H1 (cell line): ENCODE results near the gene NTRK2. TPM values are rescaled to one million over a fixed set of nuclear protein-coding genes. Genes with fewer than 3 reads are reported as not detected.

Experiments used
- BCL11A ChIP-seq, 2 experiments: IDR thresholded peaks; one replicate each; pipeline ENCODE4 v1.6.1; 2011; ENCODE audit warnings: low read depth in 2 of 2, low read length in 2 of 2, mild to moderate bottlenecking in 2 of 2
- CEBPB ChIP-seq: IDR thresholded peaks from 2 replicates; pipeline ENCODE4 v1.6.1; 2012; ENCODE audit warnings: low read depth, low read length
- CHD1 ChIP-seq: IDR thresholded peaks from 2 replicates; pipeline ENCODE4 v1.6.1; 2012; ENCODE audit warnings: low read depth, low read length, improper control_type of control experiment
- CHD7 ChIP-seq: fragments of 300-600 bp; sonication (generic); IDR thresholded peaks from 2 replicates; pipeline ENCODE4 v1.7.1; 2012; ENCODE audit warnings: low read length, moderate library complexity, mild to moderate bottlenecking, inconsistent platforms; ENCODE audit not compliant: insufficient replicate concordance
- KDM4A ChIP-seq: IDR thresholded peaks from one replicate; pipeline ENCODE4 v1.7.1; 2012; ENCODE audit warnings: low read depth, mild to moderate bottlenecking, moderate library complexity, low read length, inconsistent platforms; ENCODE audit not compliant: severe bottlenecking
- POU5F1 ChIP-seq: IDR thresholded peaks from 2 replicates; pipeline ENCODE4 v1.6.1; 2011; ENCODE audit warnings: low read depth, mild to moderate bottlenecking, low read length, moderate library complexity
- RAD21 ChIP-seq, 2 experiments: IDR thresholded peaks in 1 of 2; conservative IDR thresholded peaks in 1 of 2; 2 replicates each; pipeline ENCODE4 v1.6.1; 2011; ENCODE audit warnings: low read depth in 2 of 2, low read length in 2 of 2, improper control_type of control experiment in 1 of 2, inconsistent platforms in 1 of 2, mild to moderate bottlenecking in 1 of 2, moderate library complexity in 1 of 2
- RXRA ChIP-seq: IDR thresholded peaks from 2 replicates; pipeline ENCODE4 v1.6.1; 2011; ENCODE audit warnings: low read depth, mild to moderate bottlenecking, low read length, moderate library complexity; ENCODE audit not compliant: insufficient read depth
- SIN3A ChIP-seq, 2 experiments: IDR thresholded peaks in 1 of 2; conservative IDR thresholded peaks in 1 of 2; 2 replicates each; pipeline ENCODE4 v1.6.1; 2011 to 2012; ENCODE audit warnings: low read length in 2 of 2, improper control_type of control experiment in 1 of 2, low read depth in 1 of 2, mild to moderate bottlenecking in 1 of 2
- polyA plus RNA-seq, 7 experiments: library from polyadenylated mRNA; depleted of rRNA in 3 of 7; stranded (reverse) in 5 of 7; unstranded in 2 of 7; fragments of >200 nt in 5 of 7; fragments of 200-250 nt in 2 of 7; gene quantifications; 1 replicate in 5 of 7; 2 replicates in 1 of 7; 4 replicates in 1 of 7; pipeline versions ENCODE4 v1.2.1 to v1.2.3, GENCODE V29; 2011 to 2013; ENCODE audit warnings: missing spikeins in 2 of 7, mixed read lengths in 2 of 7
- total RNA-seq: library from RNA; stranded (reverse); fragmentation: NEBNext Ultra II Directional; extraction: Animal tissue kit (Norgen Biotek cat#: 25700); gene quantifications from 2 replicates; pipeline ENCODE4 v1.2.1, GENCODE V29; 2021

NTRK2 gene
- total and polyA plus RNA-seq, 2 of the 8 experiments (the other 6 are each of a cell fraction or from before 2014, with no cell fraction given), result 0.03 to 0.04 TPM

GRCh38 chr9:84807431-84807830 is 137.9 kb downstream of the NTRK2 start (continued):
- TF ChIP-seq CHD7 (no peak), SIN3A (conservative IDR thresholded peaks at IDR 0.05 in 1 of 2, IDR thresholded peaks at IDR 0.05 in 1 of 2; ENCODE audit: low read depth in 1 of 2, low read length in 2 of 2) (no peak), POU5F1 (no peak), BCL11A (IDR thresholded peaks at IDR 0.05; ENCODE audit: low read depth in 2 of 2, low read length in 2 of 2) (no peak), RXRA (no peak), CEBPB (no peak), CHD1 (no peak), KDM4A (no peak), RAD21 (IDR thresholded peaks at IDR 0.05 in 1 of 2, conservative IDR thresholded peaks at IDR 0.05 in 1 of 2; ENCODE audit: low read depth in 2 of 2, low read length in 2 of 2) (no peak)
